ENCODE results near the gene CALCB. TPM values are rescaled to one million over a fixed set of nuclear protein-coding genes. Genes with fewer than 3 reads are reported as not detected.
"Not testable (repeated sequence)": the region's sequence is repeated elsewhere in the genome, so short reads cannot be mapped to it uniquely, and the experiment has no call there.

The CALCB gene
- total and polyA plus RNA-seq, 4 donors: 0.02 to 1.2 (median 0.39) TPM

DNA sequence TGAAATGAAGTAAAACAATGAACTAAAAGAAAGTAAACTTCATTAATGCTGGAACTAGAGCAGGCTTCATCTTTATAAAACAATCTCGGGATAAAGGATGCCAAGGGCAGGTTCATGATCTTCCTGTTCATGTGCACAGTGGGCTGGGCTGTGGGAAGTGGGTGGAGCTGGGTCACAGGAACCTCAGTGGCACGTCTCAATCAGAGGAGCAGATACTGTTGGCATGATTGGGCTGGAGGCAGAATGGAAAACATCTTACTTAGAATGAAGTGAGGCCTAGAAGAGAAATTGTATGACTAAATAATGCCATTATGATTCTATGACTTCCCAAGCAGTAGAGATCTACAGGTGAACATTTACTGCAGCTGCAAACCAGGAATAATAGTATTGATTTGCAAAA is 45.4 kb upstream of the CALCB start:
- H3K27ac ChIP-seq (ENCODE audit: low read depth in 1 of 2, low read length in 2 of 2): no peak overlapping the region
- no peak for TF ChIP-seq RXRA (IDR thresholded peaks at IDR 0.05)
- TF ChIP-seq, protein P1, sequence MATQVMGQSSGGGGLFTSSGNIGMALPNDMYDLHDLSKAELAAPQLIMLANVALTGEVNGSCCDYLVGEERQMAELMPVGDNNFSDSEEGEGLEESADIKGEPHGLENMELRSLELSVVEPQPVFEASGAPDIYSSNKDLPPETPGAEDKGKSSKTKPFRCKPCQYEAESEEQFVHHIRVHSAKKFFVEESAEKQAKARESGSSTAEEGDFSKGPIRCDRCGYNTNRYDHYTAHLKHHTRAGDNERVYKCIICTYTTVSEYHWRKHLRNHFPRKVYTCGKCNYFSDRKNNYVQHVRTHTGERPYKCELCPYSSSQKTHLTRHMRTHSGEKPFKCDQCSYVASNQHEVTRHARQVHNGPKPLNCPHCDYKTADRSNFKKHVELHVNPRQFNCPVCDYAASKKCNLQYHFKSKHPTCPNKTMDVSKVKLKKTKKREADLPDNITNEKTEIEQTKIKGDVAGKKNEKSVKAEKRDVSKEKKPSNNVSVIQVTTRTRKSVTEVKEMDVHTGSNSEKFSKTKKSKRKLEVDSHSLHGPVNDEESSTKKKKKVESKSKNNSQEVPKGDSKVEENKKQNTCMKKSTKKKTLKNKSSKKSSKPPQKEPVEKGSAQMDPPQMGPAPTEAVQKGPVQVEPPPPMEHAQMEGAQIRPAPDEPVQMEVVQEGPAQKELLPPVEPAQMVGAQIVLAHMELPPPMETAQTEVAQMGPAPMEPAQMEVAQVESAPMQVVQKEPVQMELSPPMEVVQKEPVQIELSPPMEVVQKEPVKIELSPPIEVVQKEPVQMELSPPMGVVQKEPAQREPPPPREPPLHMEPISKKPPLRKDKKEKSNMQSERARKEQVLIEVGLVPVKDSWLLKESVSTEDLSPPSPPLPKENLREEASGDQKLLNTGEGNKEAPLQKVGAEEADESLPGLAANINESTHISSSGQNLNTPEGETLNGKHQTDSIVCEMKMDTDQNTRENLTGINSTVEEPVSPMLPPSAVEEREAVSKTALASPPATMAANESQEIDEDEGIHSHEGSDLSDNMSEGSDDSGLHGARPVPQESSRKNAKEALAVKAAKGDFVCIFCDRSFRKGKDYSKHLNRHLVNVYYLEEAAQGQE (IDR thresholded peaks at IDR 0.05): no peak
- TF ChIP-seq FOXA1 (IDR thresholded peaks at IDR 0.05): no peak
- TF ChIP-seq FOXA2 (IDR thresholded peaks at IDR 0.05): no peak
- TF ChIP-seq, protein P2, sequence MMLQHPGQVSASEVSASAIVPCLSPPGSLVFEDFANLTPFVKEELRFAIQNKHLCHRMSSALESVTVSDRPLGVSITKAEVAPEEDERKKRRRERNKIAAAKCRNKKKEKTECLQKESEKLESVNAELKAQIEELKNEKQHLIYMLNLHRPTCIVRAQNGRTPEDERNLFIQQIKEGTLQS (IDR thresholded peaks at IDR 0.05): no peak
- TF ChIP-seq, protein P3, sequence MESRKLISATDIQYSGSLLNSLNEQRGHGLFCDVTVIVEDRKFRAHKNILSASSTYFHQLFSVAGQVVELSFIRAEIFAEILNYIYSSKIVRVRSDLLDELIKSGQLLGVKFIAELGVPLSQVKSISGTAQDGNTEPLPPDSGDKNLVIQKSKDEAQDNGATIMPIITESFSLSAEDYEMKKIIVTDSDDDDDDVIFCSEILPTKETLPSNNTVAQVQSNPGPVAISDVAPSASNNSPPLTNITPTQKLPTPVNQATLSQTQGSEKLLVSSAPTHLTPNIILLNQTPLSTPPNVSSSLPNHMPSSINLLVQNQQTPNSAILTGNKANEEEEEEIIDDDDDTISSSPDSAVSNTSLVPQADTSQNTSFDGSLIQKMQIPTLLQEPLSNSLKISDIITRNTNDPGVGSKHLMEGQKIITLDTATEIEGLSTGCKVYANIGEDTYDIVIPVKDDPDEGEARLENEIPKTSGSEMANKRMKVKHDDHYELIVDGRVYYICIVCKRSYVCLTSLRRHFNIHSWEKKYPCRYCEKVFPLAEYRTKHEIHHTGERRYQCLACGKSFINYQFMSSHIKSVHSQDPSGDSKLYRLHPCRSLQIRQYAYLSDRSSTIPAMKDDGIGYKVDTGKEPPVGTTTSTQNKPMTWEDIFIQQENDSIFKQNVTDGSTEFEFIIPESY (IDR thresholded peaks at IDR 0.05): no peak
- no peak for TF ChIP-seq HNF4G (IDR thresholded peaks at IDR 0.05)
- no peaks in the 10 kb centered on the region for H3K36me3 ChIP-seq (ENCODE audit: control insufficient read depth in 4 of 4, insufficient read depth in 3 of 4, low read depth in 1 of 4, low read length in 3 of 4)
- H3K4me3 ChIP-seq (ENCODE audit: low read depth in 1 of 3, low read length in 3 of 3): no peak overlapping the region
- WGBS: 62% methylated on average over 2 of the region's 2 CpGs
- H3K9me3 ChIP-seq (ENCODE audit: control insufficient read depth in 4 of 4, low read length in 3 of 4): no peaks in the 10 kb centered on the region
- no peaks in the 10 kb centered on the region for H3K27me3 ChIP-seq (ENCODE audit: control insufficient read depth in 4 of 4, insufficient read depth in 4 of 4, low read length in 3 of 4)
- DNase-seq (ENCODE audit: low spot score): no peak
- H3K4me1 ChIP-seq (ENCODE audit: control insufficient read depth in 4 of 4, insufficient read depth in 4 of 4, low read length in 3 of 4): no peaks in the 10 kb centered on the region
- H3K9ac ChIP-seq (ENCODE audit: low read depth in 1 of 2, low read length in 2 of 2): no peak overlapping the region

DNA sequence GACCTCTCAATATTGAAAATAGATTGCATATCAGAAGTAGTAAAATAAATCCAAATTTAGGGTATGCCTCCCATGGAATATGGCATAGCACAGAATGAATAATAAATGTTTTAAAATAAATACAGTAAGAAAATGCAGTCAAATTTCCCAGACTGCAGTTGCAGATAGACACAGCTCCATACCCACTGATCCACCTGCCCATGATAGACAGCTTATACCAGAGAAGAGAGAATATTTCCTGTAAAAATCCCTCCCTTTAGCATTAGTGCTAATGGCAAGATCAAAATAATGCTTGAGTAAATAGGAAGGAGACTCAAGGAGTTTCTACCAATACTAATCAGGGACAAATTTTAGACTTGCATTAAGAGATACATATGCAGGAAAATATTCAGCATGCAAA is 45.0 kb upstream of the CALCB start:
- Histone ChIP-seq H3K36me3 (ENCODE audit: control insufficient read depth in 4 of 4, insufficient read depth in 3 of 4, low read depth in 1 of 4, low read length in 3 of 4) (no peaks in the 10 kb centered on the region), H3K27ac (ENCODE audit: low read depth in 1 of 2, low read length in 2 of 2) (no peak overlapping the region), H3K9ac (ENCODE audit: low read depth in 1 of 2, low read length in 2 of 2) (no peak overlapping the region), H3K4me1 (ENCODE audit: control insufficient read depth in 4 of 4, insufficient read depth in 4 of 4, low read length in 3 of 4) (no peaks in the 10 kb centered on the region), H3K27me3 (ENCODE audit: control insufficient read depth in 4 of 4, insufficient read depth in 4 of 4, low read length in 3 of 4) (no peaks in the 10 kb centered on the region), H3K9me3 (ENCODE audit: control insufficient read depth in 4 of 4, low read length in 3 of 4) (no peaks in the 10 kb centered on the region), H3K4me3 (ENCODE audit: low read depth in 1 of 3, low read length in 3 of 3) (no peak overlapping the region)
- TF ChIP-seq, protein P4, sequence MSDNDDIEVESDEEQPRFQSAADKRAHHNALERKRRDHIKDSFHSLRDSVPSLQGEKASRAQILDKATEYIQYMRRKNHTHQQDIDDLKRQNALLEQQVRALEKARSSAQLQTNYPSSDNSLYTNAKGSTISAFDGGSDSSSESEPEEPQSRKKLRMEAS (IDR thresholded peaks at IDR 0.05): no peak
- TF ChIP-seq, protein P3 (IDR thresholded peaks at IDR 0.05): no peak
- no peak for TF ChIP-seq HNF4G (IDR thresholded peaks at IDR 0.05)
- no peak for TF ChIP-seq HNF4A (conservative IDR thresholded peaks at IDR 0.05)
- TF ChIP-seq GABPA (IDR thresholded peaks at IDR 0.05 in 1 of 2, conservative IDR thresholded peaks at IDR 0.05 in 1 of 2): no peak
- no peak for TF ChIP-seq EGR1 (IDR thresholded peaks at IDR 0.05; ENCODE audit: low read depth in 2 of 2)
- TF ChIP-seq SP1 (IDR thresholded peaks at IDR 0.05): no peak
- TF ChIP-seq JUND (IDR thresholded peaks at IDR 0.05): no peak
- TF ChIP-seq FOXA2 (IDR thresholded peaks at IDR 0.05): no peak
- no peak for TF ChIP-seq RAD21 (IDR thresholded peaks at IDR 0.05)
- TF ChIP-seq NR2F2 (IDR thresholded peaks at IDR 0.05): no peak
- TF ChIP-seq RXRA (IDR thresholded peaks at IDR 0.05): no peak
- TF ChIP-seq, protein P1 (IDR thresholded peaks at IDR 0.05): no peak
- DNase-seq (ENCODE audit: low spot score): no peak

DNA sequence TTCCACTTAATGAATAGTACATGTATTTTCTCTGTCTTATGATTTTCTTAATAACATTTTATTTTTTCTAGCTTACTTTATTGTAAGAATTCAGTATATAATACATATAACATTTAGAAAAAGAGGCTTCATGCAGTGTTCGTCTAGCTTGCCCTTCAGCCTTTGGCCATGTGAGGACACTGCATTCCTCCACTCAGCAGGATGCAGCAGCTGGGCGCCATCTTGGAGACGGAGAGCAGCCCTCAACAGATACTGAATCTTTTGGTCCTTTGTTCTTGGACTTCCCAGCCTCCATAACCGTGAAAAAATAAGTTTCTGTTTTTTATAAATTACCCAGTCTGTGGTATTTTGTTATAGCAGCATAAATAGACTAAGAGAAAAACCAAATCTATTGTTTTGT is 41.4 kb upstream of the CALCB start:
- H3K27ac ChIP-seq (ENCODE audit: low read depth in 1 of 2, low read length in 2 of 2); H3K4me1 ChIP-seq (ENCODE audit: control insufficient read depth in 4 of 4, insufficient read depth in 4 of 4, low read length in 3 of 4); DNase-seq (ENCODE audit: low spot score); H3K27me3 ChIP-seq (ENCODE audit: control insufficient read depth in 4 of 4, insufficient read depth in 4 of 4, low read length in 3 of 4); H3K4me3 ChIP-seq (ENCODE audit: low read depth in 1 of 3, low read length in 3 of 3); H3K9me3 ChIP-seq (ENCODE audit: control insufficient read depth in 4 of 4, low read length in 3 of 4); H3K9ac ChIP-seq (ENCODE audit: low read depth in 1 of 2, low read length in 2 of 2); H3K36me3 ChIP-seq (ENCODE audit: control insufficient read depth in 4 of 4, insufficient read depth in 3 of 4, low read depth in 1 of 4, low read length in 3 of 4): not testable (repeated sequence)
- WGBS: 75% methylated on average over 4 of the region's 4 CpGs

Measured in liver (tissue), 9 donors.